Measurements from ENCODE around the gene HDAC4. TPM values are rescaled to one million over a fixed set of nuclear protein-coding genes. Genes with fewer than 3 reads are reported as not detected.
A peak's percentile ranks its signal among the peaks of the same experiment; 100 is the strongest.

The HDAC4 gene
- total RNA-seq, 1 donor from 2014 or later = 18.3 TPM

DNA sequence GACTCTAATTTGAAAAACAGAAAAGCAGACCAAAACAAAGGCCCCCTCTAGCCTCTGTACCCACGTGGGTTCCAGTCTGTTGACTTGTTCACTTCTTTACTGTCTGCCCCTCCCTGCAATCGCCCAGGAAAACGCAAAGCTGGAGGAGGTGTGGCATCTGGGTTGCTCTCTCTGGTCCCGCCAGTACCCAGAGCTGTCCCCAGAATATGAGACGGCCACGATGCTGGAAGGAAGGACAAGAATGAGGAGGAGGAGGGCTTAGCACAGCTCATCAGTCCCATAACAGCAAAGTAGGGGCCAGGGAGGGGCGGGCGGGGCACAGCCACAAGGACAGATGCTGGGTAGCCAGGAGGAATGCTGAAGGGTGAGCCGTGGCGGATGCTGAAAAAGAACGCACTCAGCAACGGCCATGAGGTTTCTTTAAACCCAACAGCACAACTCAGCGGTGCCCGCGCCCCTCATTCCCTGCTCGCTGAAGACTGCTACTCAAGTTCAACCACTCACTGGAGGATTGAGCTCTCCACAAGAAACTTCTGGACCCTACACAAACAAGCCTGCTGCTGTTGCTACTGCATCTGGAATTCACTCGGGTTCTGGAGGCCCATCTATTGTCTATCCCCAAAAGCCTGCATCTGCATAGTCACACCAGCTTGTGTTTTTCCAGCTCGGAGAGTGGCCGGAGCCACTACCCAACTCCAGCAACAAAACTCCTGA, 187.7 kb downstream of the HDAC4 start:
- DNase-seq (ENCODE audit: low spot score) (no peak), ATAC-seq (no peak)

DNA sequence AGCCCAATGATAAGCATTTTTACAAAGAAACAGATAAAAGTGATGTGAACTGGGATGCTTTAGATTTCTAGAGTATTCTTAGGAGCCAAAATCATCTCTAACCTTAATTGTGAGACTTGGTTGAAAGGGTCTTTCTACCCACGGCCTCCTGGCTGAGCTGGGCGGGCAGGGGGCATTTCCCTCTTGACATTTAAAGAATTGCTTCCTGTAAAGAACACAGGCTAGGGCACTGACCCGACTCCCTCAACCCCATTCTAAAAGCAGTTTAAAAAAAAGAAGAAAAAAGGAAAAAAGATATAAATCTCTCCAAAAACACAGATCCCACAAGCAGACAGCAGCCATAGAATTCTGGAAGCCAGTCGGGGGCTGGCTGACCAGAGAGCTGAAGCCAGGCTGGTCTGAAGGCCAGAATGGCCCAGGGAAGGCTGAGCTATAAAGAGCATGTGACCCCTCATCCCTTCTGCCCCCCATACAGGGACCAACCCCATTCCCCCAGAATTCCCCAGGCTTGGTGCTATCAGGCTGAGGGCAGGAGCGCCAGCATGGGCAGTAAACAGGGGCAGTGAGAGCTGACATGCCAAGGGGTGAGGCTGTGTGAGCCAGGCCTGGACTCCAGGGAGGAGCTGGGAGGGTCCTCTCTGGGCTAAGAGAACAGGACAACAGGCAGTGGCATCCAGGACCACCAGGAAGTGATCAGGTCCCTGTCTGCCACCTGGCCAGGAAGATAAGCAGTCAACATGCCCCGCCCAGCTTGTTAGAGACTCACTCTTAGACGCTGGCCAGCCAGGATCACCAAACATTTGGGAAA, 188.5 kb downstream of the HDAC4 start:
- ATAC-seq = no peak
- DNase-seq (ENCODE audit: low spot score) = no peak

DNA sequence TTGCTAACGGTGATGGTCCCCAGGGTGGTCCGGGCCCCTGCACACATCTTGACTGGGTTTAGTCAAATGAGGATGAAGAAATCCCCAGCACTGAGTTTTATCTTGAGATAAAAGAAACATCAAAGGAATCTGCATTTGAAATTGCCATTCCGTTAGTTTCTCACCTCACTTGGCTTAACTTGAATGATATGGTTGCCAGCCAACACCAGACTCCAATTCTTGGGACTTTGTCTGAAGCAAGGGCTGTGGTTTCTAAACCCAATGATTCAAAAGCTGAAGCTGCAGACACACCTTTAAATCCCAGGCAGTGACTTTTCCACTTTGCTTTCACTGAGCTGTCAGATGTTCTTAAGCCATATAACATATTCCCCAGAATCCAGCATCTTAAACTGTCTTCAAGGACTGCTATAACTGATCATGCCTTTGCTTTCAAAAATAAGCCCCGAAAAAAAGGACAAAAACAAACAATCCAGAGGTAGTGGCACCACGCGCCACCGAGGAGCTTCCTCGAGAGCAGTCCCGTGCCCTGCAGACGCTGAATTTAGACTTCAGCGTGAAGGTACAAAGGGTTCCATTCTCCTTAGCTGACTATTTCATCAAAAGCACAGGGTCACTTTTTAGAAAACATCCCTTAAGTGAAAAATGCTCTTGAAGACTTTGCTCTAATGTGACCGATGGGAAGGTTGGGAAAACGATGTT, 189.3 kb downstream of the HDAC4 start:
- ATAC-seq (no peak), DNase-seq (ENCODE audit: low spot score) (no peak)

DNA sequence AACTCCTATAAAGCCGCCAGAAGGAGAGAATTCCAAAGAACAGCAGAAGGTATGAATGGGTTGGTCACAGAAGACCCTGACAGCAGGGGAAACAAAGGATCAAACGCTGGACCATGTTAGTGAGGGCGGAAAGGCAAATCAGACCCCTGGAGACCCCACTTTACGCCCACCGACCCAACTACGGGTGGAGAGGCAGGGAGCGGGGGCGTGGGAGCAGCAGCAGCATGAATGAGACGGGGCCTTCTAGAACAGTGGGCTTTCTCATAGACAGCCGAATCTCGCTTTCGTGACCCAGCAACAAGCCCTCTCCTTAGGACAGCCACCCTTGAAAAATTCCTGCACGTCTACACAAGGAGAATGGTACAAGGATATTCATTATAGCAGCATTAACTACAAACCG, 191.0 kb downstream of the HDAC4 start:
- ATAC-seq (no peak), DNase-seq (ENCODE audit: low spot score) (no peak)

DNA sequence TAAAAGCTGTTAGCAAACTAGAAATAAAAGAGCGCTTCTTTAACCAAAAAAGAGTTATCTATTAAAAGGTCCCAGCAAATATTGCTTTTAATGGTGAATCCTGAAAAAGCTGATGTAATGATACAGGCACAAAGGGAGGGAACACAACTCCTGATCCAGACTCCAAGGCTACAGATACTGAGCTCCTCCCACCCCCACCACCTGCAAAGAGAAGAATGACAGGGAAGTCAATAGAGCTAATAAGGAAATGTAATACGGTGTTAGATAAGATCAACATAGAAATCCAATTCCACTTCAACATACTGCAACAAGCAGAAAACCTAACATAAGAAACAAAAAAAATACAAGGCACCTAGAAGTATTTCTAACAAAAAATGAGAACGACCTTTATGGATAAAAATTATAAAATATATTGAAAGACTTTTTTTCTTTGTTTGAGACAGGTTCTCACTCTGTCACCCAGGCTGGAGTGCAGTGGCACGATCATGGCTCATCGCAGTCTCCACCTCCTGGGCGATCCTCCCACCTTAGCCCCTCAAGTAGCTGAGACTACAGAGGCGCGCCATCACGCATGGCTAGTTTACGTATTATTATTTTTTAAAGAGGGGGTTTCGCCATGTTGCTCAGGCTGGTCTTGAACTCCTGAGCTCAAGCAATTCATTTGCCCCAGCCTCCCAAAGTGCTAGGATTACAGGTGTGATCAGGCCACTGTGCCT, 192.2 kb downstream of the HDAC4 start:
- DNase-seq (ENCODE audit: low spot score) = no peak
- ATAC-seq = no peak

DNA sequence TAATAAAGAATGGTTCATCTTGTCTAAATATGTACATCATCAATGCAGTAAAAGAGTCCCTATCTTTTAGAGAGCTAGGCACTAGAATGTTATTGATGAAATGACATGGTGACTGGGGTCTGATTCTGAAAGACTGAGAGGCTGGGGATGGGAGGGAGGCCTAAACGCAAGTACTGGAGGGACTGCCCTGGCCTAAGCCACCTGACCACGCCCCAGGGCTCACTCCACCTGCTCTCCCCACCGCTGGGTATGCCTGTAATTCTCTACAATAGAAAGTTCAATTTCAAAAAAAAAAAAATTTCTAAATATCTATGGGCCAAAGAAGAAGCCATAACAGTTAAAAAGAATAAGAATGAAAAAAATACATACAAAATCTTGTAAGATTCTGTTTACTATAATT, 194.0 kb downstream of the HDAC4 start:
- ATAC-seq = no peak
- DNase-seq (ENCODE audit: low spot score) = no peak

DNA sequence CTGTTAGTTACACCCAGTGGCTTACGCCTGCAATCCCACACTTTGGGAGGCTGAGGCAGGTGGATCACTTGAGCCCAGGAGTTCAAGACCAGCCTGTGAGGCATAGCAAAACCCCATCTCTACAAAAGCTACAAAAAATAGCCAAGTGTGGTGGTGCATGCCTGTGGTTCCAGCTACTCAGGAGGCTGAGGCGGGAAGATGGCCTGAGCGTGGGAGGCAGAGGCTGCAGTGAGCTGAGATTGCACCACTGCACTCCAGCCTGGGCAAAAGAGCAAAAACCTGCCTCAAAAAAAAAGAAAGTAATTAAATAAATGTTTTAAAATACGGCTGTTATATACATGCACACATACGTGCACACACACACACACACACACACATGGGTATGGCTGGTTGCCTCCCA, 194.8 kb downstream of the HDAC4 start:
- DNase-seq (ENCODE audit: low spot score) (no peak), ATAC-seq (no peak)

DNA sequence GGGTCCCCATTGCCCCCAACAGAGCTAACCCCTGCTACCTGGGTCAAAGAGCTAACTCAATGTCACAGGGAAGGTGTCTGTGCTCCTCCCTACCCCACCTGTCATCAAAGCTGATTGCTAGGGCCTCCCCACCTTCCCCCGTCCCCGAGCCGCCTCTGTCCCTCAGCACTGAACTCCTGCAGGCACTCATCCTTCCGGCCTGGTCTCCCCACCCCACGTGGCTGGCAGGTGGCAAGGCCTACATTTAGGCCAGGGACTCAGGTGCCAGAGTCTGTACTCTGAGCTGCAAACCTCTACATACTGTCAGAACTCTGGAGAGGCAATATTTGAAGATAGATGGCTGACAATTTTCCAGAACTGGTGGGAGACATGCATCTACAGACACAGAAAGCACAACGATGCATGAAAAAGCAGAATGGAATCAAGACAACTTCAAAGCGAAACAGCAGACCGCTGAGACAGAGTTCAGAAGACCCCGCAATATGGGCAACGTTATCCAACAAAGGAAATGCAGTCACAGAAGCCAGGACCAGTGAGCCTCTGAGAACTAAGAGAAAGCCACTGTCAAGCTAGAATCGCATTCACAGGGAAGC, 195.8 kb downstream of the HDAC4 start:
- no peak for ATAC-seq
- no peak for DNase-seq (ENCODE audit: low spot score)

DNA sequence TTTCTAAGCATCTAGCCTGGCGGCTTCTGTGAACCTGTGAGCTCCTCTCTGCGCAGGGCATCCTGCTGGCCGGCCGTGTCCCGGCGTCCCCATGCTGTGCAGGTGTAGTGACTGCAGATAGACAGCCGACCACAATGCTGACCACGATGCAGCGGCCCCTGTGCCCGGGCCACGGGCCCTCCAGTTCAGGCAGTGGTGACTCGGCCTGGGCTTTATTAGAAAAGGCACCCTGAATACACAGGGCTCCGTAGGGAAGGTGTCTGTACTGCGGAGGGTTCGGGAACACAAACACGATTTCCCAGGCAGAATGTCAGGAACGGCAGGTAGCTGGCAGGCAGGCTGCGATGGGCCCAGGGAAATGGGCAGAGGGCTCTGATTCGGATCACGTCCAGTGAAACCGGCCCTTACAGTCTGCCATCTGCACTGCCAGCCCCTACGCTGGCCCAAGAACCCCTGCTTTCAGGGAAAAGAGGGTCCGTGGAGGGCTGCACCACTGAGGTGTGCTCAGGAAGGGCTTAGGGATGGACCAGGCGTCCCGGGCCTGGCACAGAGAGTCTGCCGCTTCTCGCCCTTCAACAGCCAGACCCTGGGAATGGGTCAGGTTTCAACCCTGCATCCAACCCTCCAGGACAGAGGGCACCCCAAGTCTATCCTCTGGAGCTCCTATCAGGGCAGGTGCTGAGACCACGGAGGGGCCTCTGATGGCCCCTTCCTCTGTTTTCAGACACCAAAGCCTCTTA, 196.5 kb downstream of the HDAC4 start:
- ATAC-seq (no peak), DNase-seq (ENCODE audit: low spot score) (no peak)

DNA sequence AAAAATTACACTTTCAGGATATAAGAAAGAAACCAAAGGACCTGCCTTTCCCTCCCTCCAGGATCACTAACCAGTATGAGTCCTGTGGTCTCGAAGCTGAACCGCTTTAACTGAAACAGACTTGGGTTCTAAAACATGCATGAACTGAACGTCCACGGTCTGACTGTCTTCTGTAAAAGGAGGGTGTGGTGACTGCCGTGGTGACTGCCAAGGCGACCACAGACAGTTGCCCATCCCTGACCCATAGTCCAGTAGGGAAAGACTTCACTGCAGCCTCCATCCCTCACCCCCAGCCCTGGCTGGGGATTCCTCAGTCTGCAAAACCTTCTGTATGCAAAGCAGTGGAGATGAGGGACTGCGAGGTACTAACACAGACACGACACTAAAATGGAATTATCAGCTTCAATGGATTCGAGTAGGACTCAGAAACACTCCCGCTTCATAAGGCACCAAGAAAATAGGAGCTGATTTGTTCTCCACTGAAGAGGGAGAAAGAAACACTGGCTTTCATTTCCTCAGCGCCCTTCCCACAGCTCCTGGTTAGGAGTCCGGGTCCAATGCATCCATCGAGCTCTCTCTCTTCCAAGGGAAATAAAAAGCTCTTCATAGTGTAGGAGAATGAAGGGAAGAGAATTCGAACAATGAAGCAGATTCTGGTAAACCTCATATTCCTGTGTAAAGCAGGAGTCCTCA, 197.2 kb downstream of the HDAC4 start:
- no peak for DNase-seq (ENCODE audit: low spot score)

DNA sequence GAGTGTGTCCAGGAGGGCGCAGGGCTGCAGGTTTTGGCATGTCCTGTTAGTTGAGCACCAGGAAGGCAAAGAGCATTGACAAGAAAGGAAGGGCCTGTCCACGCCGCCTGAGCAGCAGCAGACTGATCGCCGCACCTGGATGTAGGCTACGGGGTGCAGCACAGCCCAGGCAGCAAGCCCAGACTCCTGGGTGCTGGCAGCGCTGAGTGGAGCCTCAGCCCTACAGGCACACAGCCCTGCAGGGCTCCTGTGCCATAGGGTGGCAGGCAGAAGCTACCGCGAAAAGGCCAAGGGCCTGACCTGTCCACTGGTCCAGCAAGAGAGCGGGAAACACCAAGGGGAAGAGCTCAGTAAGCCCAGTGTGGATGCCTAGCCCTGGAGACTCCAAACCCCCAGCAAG, 198.0 kb downstream of the HDAC4 start:
- ATAC-seq = peak; percentile 32
- DNase-seq (ENCODE audit: low spot score) = no peak

More for the DNA sequence above, 197.2 kb downstream of the HDAC4 start:
- no peak for ATAC-seq

DNA sequence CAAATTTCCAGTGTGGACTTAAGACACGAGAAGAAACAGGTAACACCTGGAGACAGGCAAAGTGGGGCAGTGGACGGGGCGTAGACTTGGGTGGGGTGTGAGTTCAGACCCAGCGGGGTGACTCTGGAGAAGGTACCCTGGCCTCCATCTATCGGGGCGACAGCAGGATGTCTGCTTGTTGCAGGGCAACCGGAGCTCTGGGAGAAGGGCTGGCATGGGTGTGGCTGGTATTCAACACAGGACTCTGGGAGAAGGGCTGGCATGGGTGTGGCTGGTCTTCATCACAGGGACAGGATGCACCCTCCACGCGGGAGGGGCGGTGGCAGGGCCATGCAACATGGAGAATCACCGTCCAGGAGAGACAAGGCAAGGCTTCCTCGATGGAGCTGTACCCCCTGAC, 198.5 kb downstream of the HDAC4 start:
- no peak for ATAC-seq
- DNase-seq (ENCODE audit: low spot score) = no peak

DNA sequence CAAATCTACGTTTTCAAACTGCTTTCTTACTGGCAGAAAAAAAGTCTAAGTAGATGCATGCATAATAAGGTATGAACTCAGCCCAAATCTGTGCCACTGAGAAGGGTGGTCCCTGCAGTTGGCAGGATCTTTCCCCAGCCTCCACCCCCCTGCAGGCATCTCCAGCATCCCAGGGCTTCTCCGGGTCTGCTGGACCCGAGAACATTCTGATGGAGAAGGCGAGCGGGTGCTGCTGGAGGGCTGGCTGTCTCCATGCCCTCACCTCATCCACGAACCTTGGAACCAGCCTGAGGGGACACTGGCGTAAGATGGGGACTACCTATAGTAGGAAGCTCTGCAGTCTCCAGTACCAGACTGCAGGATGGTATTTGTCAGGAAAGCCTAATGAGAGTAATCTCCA, 198.9 kb downstream of the HDAC4 start:
- no peak for ATAC-seq
- no peak for DNase-seq (ENCODE audit: low spot score)

DNA sequence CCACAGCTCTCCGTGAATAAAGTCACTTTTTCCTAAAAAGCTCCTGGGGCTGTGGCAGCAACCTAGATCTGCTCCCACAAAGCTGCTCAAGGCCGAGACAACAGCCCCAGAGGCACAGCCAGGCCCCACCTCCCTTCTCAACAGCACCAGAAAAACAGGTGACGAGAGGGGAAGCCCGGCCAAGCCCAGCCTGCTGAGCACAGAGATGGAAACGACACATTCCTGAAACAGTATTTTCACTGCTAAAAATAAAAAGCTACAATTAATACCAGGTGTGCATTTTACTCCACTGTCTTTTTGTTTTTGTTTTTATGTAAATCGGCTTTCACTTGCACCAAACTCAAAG, 199.3 kb downstream of the HDAC4 start:
- ATAC-seq (no peak), DNase-seq (ENCODE audit: low spot score) (no peak)

DNA sequence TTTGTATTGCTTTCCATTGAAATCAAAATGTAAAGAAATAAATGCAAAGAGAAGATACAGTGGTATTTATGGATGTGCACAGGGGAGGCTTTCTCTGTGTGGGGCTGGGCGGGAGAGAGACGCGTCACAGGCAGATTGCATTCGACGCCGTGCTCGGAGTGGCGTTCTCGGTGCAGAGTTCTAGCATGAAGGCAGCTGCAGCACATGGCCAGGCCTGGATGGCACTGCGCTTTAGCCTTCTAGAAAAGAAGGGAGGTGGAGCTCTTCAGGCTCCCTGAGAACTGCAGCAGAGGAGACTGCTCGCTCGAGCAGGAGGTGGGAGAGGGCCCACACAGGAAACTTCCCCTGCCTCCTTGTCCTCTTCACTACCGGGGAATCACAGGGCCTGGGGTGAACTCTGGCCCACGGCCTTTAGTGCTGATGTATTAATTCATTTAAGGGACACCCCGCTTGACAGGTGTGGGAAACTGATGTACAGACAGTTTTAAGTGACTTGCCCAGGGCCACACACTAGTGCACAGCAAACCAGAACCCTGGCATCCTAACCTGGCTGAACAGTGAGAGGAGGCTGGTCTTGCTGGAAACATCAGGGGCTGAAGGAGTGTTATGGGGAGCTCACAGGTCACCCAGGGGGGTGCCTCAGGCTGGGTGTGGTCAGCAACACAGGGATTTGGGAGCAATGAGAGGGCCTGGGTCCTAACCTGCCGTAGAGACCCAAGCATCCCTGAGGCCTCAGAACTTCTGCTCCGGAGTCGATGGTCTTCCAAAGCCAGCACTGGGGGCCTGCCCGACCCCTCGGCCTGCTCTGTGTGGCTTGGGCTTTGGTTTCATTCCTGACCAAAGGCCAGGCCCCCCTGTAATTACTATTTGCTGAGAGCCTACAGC, 199.9 kb downstream of the HDAC4 start:
- DNase-seq (ENCODE audit: low spot score) (no peak), ATAC-seq (no peak)

DNA sequence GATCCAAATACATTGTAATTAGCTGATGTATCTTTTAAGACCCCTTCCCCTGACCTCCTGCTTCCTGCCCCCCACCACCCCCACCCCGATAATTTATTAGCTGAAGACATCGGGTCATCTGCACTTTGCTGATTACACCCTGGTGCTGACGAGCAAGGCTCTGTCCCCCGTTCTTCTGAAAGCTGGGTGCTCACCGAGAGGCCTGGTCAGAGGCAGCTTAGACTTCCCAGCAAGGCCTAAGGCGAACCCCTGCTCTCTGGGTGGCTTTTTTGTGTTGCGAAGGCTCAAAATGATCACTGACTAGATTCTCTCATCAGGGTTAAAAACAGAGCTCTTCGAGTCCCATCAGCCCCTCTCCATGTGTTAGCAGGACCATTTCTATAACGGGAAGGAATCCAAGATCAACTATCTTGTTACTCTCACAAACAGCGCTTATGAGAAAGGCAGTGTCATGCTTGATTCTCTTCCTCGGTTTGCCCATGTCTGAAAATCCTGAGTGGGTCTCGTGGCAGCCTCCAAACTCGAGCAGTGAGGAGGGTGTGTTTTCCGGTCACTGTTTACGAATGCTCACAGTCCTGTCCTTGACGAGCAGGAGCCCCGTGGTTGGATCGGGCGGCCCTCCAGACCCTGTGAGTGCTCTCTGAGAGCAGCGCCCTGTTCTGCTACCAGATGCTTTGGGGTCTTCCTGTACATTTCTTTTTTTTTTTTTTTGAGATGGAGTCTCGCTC, 201.6 kb downstream of the HDAC4 start:
- DNase-seq (ENCODE audit: low spot score) (no peak), ATAC-seq (no peak)

DNA sequence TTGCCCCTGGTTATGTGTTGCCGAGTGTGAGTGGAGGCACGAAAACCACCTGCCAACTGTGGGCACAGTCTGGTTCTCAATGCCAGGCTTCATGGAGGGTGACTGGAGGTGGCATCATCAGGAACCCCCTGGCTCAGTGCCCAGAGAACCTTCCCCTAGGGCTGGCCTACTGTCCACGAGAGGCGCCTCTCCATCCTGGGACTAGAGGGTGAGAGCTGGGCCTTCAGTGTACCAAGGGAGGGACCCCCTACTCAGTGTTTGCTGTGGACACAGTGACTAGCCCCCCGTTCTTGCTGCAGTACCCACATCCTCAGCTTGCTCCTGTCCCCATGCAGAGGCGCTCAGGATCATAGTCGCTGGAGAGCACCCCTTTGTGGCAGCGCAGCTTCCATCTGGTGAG, 202.6 kb downstream of the HDAC4 start:
- no peak for ATAC-seq
- no peak for DNase-seq (ENCODE audit: low spot score)

DNA sequence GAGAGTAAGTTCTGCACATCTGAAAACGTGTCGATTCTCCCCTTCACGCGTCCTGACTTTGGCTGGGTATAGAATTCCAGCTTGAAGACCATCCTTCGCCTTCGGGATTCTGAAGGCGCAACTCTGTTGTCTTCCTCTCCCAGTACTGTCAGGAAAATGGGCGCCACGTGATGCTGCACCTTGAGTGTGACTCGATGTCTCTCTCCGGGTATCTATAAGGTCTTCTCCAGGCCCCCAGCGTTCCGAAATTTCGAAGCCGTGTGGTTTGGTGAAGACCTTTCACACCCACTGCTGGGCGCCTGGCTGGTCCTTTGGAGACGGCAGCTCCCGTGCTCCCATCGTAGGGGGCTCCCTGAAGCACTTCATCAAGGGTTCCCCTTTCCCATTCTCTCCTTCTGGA, 203.7 kb downstream of the HDAC4 start:
- no peak for ATAC-seq
- no peak for DNase-seq (ENCODE audit: low spot score)

All from left lobe of liver (tissue), 2 donors.